GM12892 (cell line): ENCODE measurements around the gene KRT82.

Experiments
- POLR2AphosphoS5 ChIP-seq: IDR thresholded peaks from 2 replicates; pipeline ENCODE4 v1.6.1; 2011; ENCODE audit warnings: low read depth, low read length, control low read depth
- TAF1 ChIP-seq: IDR thresholded peaks from 2 replicates; pipeline ENCODE4 v1.6.1; 2011; ENCODE audit warnings: low read depth, mild to moderate bottlenecking, control low read depth, low read length, borderline replicate concordance

- TF ChIP-seq TAF1 (no peak), POLR2AphosphoS5 (no peak)
Measured at GRCh38 chr12:52377266-52377665, 28.9 kb downstream of the KRT82 start.
